DMS 273 (cell line): ENCODE data around the gene KDELR1.

Experiments used
- DNase-seq: peaks from one replicate; lab custom pipeline; 2025; ENCODE audit not compliant: unreplicated experiment; lab: John Stamatoyannopoulos, UW

Gene KDELR1

DNA sequence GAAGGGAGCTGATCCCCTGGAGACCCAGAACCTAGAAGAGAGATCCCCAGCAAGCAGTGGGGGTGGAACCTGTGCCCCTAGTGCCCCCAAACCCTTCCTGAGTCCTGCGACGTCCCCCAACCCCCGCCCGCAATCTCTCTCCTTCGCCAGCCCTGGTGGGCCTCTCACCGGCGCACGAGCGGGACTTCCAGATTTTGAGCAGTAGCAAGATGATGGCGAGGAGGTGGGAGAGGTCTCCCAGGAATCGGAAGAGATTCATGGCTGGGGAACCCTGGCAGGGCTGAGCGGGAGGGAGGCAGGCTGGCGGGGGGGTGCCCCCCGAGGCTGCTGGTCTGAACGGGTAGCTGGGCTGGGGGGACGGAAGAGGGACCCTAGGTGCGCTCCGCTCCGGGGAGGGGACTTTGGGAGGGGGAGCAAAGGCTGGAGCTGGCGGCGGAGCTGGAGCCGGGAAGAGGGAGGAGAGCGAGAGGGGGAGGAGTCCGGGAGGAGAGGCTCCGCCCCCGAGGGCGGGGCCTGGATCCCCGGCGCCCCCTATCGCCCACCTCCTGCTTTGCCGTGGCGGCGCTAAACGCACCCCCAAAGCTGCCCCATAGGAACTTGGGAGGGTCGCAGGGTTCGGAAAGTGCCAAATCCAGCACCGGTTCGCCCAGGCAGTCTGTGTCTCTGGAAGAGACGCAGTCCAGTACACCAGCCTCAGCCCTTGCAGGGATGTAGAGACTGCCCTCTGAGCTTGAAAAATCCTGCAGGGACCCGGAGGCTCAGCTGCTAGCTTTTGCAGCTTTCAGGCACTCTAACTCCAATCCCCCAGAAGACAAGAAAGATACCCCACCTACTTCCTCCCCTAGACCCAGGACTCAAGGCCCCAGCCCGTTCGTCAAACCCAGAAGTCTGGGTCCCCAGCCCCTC, at the start of gene KDELR1:
Gene KDELR1, minus strand, starts transcription at position 452 of the 906 bp plus-strand sequence. Its CDS starts 193 bp downstream, at position 259.
- peak; percentile 85 for DNase-seq

DNA sequence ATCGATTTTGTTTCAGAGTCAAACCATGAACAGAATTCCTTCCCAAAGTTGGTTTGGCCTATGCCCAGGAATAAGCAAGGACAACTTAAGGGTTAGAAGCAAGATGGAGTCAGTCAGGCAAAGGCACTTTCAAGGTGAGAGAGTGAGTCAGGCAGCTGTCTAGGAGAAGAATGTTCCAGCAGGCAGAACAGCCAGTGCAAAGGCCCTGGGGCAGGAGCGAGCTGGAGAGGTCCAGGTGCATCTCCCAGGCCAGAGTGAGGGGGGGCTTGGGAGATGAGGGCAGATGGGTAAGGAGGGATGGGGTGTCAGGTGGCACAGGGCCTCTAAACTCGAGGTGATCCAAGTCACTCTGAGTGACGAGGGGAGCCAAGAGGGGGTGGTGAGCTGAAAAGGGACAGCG, 45.2 kb upstream of the KDELR1 start:
- no peak for DNase-seq

DNA sequence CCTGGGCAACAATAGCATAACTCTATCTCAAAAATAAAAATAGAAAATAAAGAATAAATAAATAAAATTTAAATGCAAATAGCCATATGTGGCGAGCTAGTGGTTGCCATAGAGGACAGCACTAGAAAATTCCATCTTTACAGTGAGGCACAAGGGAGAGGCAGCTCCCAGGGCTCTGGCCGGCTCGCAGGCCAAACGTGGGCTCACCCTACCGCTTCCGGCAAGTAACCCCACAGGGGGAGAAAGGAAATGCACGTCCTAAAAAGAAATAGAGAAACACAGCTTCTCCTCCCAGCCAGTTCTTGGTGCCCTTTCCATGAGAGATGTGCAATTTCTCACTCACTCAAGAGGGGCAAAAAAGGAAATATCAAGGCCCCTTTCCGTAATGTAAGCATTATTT, 42.0 kb upstream of the KDELR1 start:
- DNase-seq, result no peak

DNA sequence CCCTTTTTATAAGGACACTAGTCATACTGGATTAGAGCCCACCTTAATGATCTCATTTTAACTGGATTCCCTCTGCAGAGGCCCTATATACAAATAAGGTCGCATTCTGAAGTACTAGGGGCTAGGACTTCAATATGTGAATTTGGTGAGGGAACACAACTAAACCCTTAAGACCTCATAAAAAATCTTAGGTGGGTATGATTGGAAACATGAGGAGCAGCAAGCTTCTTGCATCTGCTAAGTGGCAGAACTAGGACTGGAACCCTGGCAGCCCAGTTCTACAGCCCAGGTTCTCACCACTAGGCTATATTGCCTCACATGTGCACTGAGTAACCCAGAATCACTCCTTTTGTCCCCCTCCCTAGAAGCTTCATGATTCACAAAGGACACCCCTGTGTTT, 37.3 kb upstream of the KDELR1 start:
- DNase-seq, result no peak

DNA sequence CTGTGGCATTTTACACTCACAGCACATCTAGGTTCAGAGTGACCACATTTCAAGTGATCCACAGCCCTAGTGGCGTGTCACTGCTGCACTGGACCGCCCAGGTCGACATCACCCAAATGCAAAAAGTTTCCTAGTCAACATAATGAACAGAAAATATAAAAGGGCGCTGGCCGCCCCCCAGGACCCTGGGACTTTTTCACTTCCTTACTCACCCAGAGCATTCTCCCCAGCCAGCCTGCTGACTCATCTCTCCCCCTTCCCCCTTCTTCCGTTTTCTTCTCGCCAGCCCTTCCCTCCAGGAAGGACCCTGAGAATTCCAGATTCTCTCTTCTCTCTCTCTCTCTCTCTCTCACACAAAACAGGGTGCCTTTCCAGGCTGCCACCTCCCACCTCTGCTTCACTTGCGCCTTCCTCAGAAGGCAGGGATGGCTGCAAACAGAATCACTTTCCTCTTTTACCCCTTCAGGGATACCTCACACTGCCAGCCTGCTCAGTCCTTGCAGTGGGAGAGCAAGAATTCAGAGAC, 33.4 kb upstream of the KDELR1 start:
- no peak for DNase-seq

DNA sequence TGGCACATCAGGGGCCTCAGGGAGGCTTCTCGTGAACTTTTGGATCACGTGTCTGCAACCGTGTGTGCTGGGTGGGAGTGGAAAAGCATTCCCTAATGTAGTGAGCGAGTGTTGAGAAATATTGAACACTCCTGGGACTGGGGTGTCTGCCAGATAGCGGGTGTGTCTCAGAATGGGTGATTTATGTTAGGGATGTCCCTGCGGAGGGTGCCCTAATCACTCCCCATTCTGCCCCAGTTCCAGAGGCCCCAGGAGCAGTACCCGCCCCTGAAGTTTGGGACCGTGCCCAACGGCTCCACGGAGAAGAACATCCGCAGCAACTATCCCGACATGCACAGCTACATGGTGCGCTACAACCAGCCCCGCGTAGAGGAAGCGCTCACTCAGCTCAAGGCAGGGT, 30.2 kb upstream of the KDELR1 start:
- DNase-seq, result no peak

DNA sequence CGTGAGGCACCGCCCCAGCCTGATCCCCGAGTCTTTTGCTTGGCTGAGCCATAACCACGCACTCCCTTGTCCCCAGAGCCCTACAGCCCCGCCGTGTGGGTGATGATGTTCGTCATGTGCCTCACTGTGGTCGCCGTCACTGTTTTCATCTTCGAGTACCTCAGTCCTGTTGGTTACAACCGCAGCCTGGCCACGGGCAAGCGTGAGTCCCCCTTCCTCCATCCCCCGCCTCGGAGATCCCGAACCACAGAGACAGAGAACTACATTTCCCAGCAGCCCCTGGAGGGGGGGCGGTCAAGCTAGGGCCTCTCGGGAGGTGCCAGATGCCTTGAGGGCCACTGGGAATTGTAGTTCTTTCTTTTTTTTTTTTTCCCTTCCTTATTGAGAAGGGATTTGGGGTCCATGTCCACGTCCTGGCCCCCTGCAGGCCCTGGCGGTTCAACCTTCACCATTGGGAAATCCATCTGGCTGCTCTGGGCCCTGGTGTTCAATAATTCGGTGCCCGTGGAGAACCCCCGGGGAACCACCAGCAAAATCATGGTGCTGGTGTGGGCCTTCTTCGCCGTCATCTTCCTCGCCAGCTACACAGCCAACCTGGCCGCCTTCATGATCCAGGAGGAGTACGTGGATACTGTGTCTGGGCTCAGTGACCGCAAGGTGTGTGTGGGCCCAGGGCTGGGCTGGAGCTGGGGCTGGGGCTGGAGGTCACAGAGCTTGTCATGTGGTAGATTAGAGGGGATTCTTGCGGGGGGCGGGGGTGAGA, 28.0 kb upstream of the KDELR1 start:
- DNase-seq, result peak; percentile 72

DNA sequence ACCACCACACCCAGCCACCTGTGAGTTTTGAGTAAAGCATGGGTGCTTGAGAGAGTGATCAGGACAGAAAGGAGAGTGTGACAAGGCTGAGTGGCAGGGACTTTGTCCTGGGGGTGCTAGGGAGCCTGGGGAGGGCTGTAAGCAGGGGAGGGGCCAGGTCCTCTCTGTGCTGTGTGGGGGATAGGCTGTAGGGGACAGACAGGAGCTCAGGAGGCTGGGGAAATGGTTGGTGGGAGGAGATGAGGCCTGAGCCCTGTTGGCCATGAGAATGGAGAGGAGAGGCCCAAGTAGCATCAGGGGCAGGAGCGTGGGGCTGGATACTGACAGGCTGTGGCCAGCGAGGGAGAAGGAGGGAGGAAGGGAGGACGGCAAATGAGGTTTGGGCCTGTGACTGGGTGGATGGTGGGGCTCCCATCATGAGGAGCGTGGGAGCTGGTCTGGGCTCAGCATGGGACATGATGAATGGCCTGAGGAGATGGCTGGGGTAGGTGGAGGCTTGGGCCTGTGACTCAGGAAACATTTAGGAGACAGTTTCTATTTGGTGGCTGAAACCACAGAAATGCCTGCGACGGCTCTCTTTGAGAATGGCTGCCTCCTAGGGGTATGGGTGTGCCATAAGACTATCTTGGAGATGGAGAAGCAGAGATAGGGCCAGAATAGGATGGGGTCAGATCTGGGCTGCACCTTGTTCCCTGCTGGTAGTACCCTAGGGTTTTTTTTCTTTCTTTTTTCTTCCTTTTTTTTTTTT, 27.1 kb upstream of the KDELR1 start:
- peak; percentile 34 for DNase-seq

DNA sequence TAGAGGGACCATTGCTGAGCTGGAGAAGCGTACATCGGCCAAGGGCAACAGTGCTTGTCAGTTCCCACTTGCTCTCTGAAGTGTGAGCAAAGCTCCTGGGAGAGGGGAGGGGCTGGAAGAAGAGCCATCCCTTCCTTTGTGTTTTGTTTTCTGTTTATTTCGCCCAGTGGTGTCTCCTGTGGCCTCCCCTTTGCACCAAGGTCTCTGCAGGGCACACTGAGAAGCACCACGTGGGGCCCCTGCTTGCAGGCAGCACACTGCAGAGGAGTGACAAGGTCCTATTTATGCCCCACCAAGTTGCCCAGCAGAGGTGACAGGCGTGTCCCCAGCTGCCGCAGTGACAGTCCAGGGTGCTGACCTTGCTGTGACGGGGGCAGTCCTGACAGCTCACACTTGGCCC, 26.1 kb upstream of the KDELR1 start:
- no peak for DNase-seq

DNA sequence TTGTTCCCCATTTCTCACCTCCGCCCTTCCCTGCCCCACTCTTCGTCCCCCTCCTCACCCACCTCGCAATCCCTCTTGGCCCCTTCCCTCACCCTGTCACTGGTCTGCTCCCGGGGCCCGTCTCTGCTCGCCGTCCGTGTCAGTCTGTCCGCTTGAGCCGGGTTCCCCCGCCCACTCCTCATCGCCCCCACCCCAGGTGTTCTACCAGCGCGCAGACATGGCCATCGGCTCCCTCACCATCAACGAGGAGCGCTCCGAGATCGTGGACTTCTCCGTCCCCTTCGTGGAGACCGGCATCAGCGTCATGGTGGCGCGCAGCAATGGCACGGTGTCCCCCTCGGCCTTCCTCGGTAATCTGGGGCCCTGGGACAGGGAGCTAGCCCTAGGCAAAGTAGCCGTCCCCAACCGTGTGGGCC, 24.5 kb upstream of the KDELR1 start:
- DNase-seq, result no peak

DNA sequence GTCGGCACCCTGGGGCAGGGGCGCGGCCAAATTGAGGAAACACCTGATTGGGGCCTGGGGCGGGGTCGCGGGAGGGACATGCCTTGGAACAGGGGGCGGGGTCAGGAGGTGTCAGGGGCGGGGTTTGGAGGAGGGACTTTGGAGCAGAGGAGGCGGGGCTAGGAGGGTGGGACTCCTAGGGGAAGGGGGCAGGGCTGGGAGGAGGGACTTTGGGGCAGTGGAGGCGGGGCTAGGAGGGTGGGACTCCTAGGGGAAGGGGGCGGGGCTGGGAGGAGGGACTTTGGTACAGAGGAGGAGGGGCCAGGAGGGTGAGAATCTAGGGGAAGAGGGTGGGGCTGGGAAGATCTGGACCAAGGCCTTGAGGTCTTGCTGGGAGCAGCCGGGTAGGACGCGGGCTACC, 24.0 kb upstream of the KDELR1 start:
- DNase-seq, result peak; percentile 80

DNA sequence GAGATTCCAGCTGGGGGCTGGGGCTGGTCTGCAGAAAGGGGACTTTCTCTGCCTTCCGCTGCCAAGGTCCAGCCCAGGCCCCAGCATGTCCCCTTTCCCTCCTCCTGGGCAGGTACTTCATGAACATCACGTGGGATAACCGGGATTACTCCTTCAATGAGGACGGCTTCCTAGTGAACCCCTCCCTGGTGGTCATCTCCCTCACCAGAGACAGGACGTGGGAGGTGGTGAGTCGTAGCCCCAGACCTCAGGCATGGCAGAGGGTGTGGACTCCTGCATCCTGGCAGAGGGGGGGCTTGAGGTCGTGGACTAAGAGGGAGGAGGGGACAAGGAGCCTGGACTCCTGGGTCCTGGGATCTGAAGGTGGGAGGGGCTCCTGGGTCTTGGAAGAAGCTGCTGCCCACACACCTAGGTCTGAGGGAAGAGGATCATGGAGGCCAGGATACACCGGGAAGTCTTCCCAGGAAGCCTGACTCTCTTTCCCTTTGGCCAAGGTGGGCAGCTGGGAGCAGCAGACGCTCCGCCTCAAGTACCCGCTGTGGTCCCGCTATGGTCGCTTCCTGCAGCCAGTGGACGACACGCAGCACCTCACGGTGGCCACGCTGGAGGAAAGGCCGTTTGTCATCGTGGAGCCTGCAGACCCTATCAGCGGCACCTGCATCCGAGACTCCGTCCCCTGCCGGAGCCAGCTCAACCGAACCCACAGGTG, 22.7 kb upstream of the KDELR1 start:
- no peak for DNase-seq

DNA sequence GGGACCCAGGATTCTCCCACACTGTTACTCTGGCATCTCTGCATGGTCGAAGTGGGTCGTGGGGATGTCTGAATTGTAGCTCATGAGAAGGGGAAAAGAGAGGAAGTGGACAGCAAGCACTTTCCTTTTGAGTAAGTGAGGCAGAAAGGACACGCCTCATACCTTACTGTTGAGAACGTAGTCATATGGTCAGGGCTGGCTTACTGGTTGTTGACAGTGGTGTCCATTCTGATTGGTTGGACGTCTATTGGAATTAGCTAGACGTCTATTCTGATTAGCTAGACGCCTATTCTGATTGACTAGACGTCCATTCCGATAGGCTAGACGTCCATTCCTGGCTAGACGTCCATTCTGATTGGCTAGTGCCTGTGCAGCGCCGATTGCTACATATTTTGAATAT, 14.5 kb upstream of the KDELR1 start:
- no peak for DNase-seq

DNA sequence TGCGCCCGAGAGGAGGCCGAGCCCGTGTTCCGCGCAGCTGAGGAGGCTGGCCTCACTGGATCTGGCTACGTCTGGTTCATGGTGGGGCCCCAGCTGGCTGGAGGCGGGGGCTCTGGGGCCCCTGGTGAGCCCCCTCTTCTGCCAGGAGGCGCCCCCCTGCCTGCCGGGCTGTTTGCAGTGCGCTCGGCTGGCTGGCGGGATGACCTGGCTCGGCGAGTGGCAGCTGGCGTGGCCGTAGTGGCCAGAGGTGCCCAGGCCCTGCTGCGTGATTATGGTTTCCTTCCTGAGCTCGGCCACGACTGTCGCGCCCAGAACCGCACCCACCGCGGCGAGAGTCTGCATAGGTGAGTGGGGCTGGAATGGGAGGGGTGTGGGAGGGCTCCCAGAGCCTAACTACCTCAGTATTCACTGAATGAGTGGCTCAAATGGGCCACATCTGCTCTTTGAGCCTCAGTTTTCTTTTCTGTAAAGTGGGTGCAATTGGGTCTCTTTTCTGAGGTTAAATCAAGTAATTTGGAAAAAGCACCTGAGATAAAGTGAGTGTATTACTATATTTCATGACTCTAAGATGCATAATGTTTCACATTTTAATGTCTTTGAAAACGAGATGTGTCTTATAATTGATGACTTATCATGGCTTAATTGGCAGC, 13.8 kb upstream of the KDELR1 start:
- no peak for DNase-seq

DNA sequence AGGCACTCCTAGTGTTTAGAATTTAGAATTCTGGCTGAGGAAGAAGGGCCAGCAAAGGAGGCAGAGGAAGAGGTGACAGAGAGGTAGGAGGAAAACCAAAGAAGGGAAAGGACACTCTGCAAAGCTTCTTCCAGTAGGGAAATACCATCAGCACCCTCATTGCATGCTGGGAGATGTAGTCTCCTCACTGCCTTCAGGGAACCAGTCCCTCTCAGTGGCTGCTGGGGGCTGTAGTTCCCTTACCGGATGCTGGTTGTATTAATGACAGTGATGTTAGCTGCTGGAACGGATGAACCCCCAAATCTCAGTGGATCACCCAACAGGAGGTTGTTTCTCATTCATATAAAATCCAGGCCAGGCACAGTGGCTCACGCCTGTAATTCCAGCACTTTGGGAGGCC, 12.3 kb upstream of the KDELR1 start:
- DNase-seq, result peak; percentile 85

DNA sequence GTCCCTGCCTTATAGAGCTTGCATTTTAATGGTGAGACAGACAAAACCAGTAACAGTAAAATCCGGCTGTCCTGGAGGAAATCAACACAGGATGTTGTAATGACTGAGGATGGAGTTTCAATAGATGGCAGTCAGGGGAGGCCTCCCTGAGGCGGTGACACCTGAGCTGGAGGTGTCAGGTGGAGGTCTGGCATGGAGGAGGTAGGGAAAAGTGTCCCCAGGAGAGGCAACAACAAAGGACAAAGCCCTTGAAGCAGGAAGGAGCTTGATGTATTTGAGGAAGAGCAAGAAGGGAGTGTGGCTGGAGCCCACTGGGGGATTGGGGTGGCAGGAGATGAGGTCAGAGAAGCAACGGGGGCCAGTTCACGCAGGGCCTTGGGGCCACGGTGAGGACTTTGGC, 9.9 kb upstream of the KDELR1 start:
- DNase-seq, result no peak

DNA sequence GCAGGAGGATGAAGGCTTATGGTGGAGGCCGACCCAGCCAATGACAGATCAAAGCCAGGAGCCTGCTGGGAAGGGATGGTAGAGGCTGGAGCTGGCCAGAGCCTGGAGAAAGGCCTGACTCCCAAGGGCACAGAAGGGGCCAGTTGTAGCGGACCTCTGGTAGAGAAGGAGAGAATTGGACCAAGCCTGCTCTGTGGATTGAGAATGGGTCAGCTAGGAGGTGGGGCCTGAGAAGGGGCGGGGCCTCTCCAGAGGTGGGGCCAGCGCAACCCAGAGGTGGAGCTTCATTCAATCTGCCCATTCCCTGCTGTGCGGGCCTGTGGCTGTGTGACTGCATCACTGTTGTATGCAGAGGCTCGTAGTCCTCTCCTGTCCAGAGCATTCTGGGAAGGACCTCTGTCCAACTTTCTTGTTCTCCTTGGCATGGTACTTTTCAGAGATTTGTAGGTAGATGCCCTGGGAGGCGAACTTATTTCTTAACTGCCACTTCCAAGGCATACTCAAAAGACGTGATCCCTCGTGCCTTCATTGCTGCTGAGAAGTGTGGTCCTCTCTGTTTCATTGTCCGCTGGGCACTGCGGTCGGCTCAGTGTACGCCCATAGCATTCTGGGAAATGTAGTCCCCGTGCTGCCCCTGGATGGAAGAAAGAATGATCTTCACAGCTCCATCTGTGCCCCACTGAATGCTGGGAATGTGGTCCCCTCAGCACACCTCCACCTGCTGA, 8.8 kb upstream of the KDELR1 start:
- no peak for DNase-seq

DNA sequence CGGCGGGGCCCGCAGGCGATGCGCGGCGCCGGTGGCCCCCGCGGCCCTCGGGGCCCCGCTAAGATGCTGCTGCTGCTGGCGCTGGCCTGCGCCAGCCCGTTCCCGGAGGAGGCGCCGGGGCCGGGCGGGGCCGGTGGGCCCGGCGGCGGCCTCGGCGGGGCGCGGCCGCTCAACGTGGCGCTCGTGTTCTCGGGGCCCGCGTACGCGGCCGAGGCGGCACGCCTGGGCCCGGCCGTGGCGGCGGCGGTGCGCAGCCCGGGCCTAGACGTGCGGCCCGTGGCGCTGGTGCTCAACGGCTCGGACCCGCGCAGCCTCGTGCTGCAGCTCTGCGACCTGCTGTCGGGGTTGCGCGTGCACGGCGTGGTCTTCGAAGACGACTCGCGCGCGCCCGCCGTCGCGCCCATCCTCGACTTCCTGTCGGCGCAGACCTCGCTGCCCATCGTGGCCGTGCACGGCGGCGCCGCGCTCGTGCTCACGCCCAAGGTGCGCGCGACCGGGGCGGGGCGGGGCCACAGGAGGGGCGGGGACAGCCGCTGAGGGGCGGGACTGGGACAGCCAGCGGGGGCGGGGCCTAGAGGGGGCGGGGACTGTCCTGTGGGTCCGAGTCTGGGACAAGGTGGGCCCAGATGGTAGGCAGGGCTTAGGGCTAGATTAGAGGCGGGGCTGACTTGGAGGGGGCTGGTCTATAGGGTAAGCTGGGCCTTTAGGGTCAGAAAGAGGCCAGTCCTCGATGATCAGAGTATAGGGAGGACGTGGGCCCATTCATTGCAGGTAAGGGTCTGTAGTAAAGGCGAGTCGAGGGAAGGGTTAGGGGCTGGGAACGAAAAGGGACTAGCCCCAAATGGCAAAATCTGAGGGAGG, 7.3 kb upstream of the KDELR1 start:
- peak; percentile 90 for DNase-seq

DNA sequence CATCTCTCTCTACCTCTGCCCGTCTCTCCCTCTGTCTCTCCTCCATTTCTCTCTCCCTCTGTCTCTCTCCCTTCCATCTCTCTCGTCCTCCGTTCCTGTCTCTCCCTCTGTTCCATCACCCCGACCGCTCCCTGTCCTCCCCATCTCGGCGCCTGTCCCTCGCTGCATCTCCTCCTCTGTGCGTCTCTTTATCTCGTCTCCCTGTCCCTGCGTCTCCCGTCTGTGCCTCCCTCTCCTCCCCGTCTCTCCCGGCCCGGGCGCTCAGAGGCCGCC, 6.7 kb upstream of the KDELR1 start:
- DNase-seq, result no peak
